ENCODE results near the gene TMEFF1. TPM values are rescaled to one million over a fixed set of nuclear protein-coding genes. Genes with fewer than 3 reads are reported as not detected.

TMEFF1 gene
- polyA plus RNA-seq, 1 donor (not counting 4 experiments of a cell fraction or from before 2014, with no cell fraction given), result not detected

DNA sequence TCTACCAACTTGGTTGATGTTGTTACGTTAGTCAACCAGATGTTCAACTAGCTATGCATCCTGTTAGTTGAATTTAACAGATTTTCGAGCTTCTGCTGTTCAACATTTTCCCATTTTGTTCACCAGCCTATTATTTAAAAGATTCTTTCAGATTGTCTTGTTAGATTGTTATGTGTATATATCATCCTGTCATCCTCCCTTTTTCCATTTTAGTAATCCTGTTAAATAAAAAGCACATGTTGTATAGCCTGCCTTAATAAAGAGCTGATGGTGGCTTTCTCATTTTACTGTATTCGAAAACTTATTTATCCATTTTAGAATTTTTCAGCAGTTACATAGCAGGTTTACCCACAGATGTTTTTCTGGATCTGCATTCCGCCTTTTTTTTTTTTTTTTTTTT is 4.3 kb downstream of the TMEFF1 start:
- no peaks in the 10 kb centered on the region for H3K79me2 ChIP-seq (ENCODE audit: control insufficient read depth, insufficient read depth, low read length)
- no peak overlapping the region for H3K4me2 ChIP-seq (ENCODE audit: control insufficient read depth, extremely low read depth, insufficient read depth, low read depth, low read length)

GRCh38 chr9:100478192-100478591 is 5.2 kb downstream of the TMEFF1 start:
- Histone ChIP-seq H3K9ac (ENCODE audit: control insufficient read depth, extremely low read depth, insufficient read depth, low read length) (no peak overlapping the region), H3K36me3 (ENCODE audit: control insufficient read depth in 2 of 2, extremely low read depth in 1 of 2, insufficient read depth in 2 of 2, low read length in 2 of 2) (no peaks in the 10 kb centered on the region), H3K27ac (ENCODE audit: control insufficient read depth, insufficient read depth, low read length) (no peak overlapping the region), H2AFZ (ENCODE audit: control insufficient read depth, low read length) (no peak overlapping the region), H3K79me2 (ENCODE audit: control insufficient read depth, insufficient read depth, low read length) (no peaks in the 10 kb centered on the region), H4K20me1 (ENCODE audit: control insufficient read depth, extremely low read depth, insufficient read depth, low read length) (no peaks in the 10 kb centered on the region), H3K4me3 (ENCODE audit: control insufficient read depth in 2 of 3, extremely low read depth in 1 of 3, insufficient read depth in 2 of 3, low read depth in 1 of 3, low read length in 3 of 3) (no peak overlapping the region), H3K4me1 (ENCODE audit: control insufficient read depth, extremely low read depth, insufficient read depth, low read length) (no peaks in the 10 kb centered on the region), H3K4me2 (ENCODE audit: control insufficient read depth, extremely low read depth, insufficient read depth, low read depth, low read length) (no peak overlapping the region), H3K9me1 (ENCODE audit: control insufficient read depth, extremely low read depth, insufficient read depth, low read length) (no peaks in the 10 kb centered on the region), H3K27me3 (ENCODE audit: control insufficient read depth, extremely low read depth, insufficient read depth, low read length) (no peaks in the 10 kb centered on the region), H3K9me3 (ENCODE audit: control insufficient read depth, low read depth, low read length) (no peaks in the 10 kb centered on the region)
- dilution Hi-C loops (cut with MboI; ENCODE audit: extremely low pct_ligation_motif_present, low sequenced_read_pairs), result no loop called here
- FAIRE-seq (no peak), DNase-seq (ENCODE audit: low read depth, low spot score) (no peak)
- no peak for TF ChIP-seq CTCF (optimal IDR thresholded peaks at IDR 0.05 in 1 of 3, IDR thresholded peaks at IDR 0.05 in 1 of 3, conservative IDR thresholded peaks at IDR 0.05 in 1 of 3; ENCODE audit: extremely low read depth in 1 of 3, insufficient read depth in 2 of 3, low read length in 3 of 3)
- TF ChIP-seq EZH2 (IDR thresholded peaks at IDR 0.05; ENCODE audit: low read length), result no peak

More for the DNA sequence above, 4.3 kb downstream of the TMEFF1 start:
- Histone ChIP-seq H3K27me3 (ENCODE audit: control insufficient read depth, extremely low read depth, insufficient read depth, low read length) (no peaks in the 10 kb centered on the region), H3K36me3 (ENCODE audit: control insufficient read depth in 2 of 2, extremely low read depth in 1 of 2, insufficient read depth in 2 of 2, low read length in 2 of 2) (no peaks in the 10 kb centered on the region), H3K9ac (ENCODE audit: control insufficient read depth, extremely low read depth, insufficient read depth, low read length) (no peak overlapping the region), H3K4me3 (ENCODE audit: control insufficient read depth in 2 of 3, extremely low read depth in 1 of 3, insufficient read depth in 2 of 3, low read depth in 1 of 3, low read length in 3 of 3) (no peak overlapping the region), H3K4me1 (ENCODE audit: control insufficient read depth, extremely low read depth, insufficient read depth, low read length) (no peaks in the 10 kb centered on the region), H3K27ac (ENCODE audit: control insufficient read depth, insufficient read depth, low read length) (no peak overlapping the region), H2AFZ (ENCODE audit: control insufficient read depth, low read length) (no peak overlapping the region), H3K9me1 (ENCODE audit: control insufficient read depth, extremely low read depth, insufficient read depth, low read length) (no peaks in the 10 kb centered on the region), H3K9me3 (ENCODE audit: control insufficient read depth, low read depth, low read length) (no peaks in the 10 kb centered on the region), H4K20me1 (ENCODE audit: control insufficient read depth, extremely low read depth, insufficient read depth, low read length) (no peaks in the 10 kb centered on the region)
- FAIRE-seq (no peak), DNase-seq (ENCODE audit: low read depth, low spot score) (no peak)
- TF ChIP-seq EZH2 (IDR thresholded peaks at IDR 0.05; ENCODE audit: low read length) (no peak), CTCF (optimal IDR thresholded peaks at IDR 0.05 in 1 of 3, IDR thresholded peaks at IDR 0.05 in 1 of 3, conservative IDR thresholded peaks at IDR 0.05 in 1 of 3; ENCODE audit: extremely low read depth in 1 of 3, insufficient read depth in 2 of 3, low read length in 3 of 3) (no peak)
- dilution Hi-C loops (cut with MboI; ENCODE audit: extremely low pct_ligation_motif_present, low sequenced_read_pairs), result no loop called here
